CD4-positive, alpha-beta memory T cell (primary cell): Measurements from ENCODE around the gene EPHA6. TPM values are rescaled to one million over a fixed set of nuclear protein-coding genes. Genes with fewer than 3 reads are reported as not detected.

ENCODE experiments used
- CTCF ChIA-PET: fragments of 350-600 bp; sonication (Branson Sonifier 250); formaldehyde crosslinking; loops from one replicate; lab custom pipeline; 2021; ENCODE audit warnings: inconsistent platforms; ENCODE audit not compliant: partially characterized antibody; lab: Charles Lee
- POLR2A ChIA-PET: fragments of 350-600 bp; sonication (Branson Sonifier 250); formaldehyde crosslinking; loops from one replicate; lab custom pipeline; 2021; ENCODE audit not compliant: partially characterized antibody; lab: Charles Lee
- DNase-seq, 5 donors: peaks; one replicate each; pipeline versions ENCODE4 v3.0.0 to v3.0.0-alpha.2; 2020 to 2022; ENCODE audit warnings: mixed read lengths in 1 of 5
- H3K27ac ChIP-seq: one replicate; pipeline ENCODE4 v1.7.0; 2013; ENCODE audit warnings: low read depth, low read length
- H3K27me3 ChIP-seq: 2 replicates; pipeline ENCODE4 v1.7.0; 2013; ENCODE audit warnings: mild to moderate bottlenecking, low read length, moderate library complexity; ENCODE audit not compliant: insufficient read depth
- H3K36me3 ChIP-seq: 2 replicates; pipeline ENCODE4 v1.7.0; 2013; ENCODE audit warnings: mild to moderate bottlenecking, low read length, moderate library complexity; ENCODE audit not compliant: insufficient read depth
- H3K4me1 ChIP-seq: 2 replicates; pipeline ENCODE4 v1.7.0; 2013; ENCODE audit warnings: mild to moderate bottlenecking, low read length, moderate library complexity; ENCODE audit not compliant: insufficient read depth
- H3K4me3 ChIP-seq, 2 donors: one replicate each; pipeline ENCODE4 v1.7.0; 2013; ENCODE audit warnings: low read length in 2 of 2, mild to moderate bottlenecking in 1 of 2
- H3K9me3 ChIP-seq, 2 donors: one replicate each; pipeline ENCODE4 v1.7.0; 2013; ENCODE audit warnings: low read length in 2 of 2, control low read depth in 1 of 2; ENCODE audit not compliant: control insufficient read depth in 1 of 2
- H3K27ac Mint-ChIP-seq, 7 donors: one replicate each; pipeline ENCODE4 v1.8.0; 2020 to 2021; ENCODE audit warnings: mixed read lengths in 7 of 7, mild to moderate bottlenecking in 6 of 7, inconsistent platforms in 3 of 7, moderate library complexity in 3 of 7
- H3K27me3 Mint-ChIP-seq, 2 donors: one replicate each; pipeline ENCODE4 v1.8.0; 2020 to 2021; ENCODE audit warnings: mixed read lengths in 2 of 2
- H3K36me3 Mint-ChIP-seq, 2 donors: one replicate each; pipeline ENCODE4 v1.8.0; 2020 to 2021; ENCODE audit warnings: mixed read lengths in 2 of 2, inconsistent platforms in 1 of 2, mild to moderate bottlenecking in 1 of 2
- H3K4me1 Mint-ChIP-seq, 4 donors: one replicate each; pipeline ENCODE4 v1.8.0; 2020 to 2021; ENCODE audit warnings: mixed read lengths in 4 of 4, mild to moderate bottlenecking in 1 of 4
- H3K4me3 Mint-ChIP-seq, 8 donors: one replicate each; pipeline ENCODE4 v1.8.0; 2020 to 2021; ENCODE audit warnings: mixed read lengths in 8 of 8, mild to moderate bottlenecking in 7 of 8, moderate library complexity in 6 of 8, inconsistent platforms in 3 of 8
- H3K9me3 Mint-ChIP-seq, 8 donors: one replicate each; pipeline ENCODE4 v1.8.0; 2020 to 2021; ENCODE audit warnings: mixed read lengths in 8 of 8, mild to moderate bottlenecking in 5 of 8, inconsistent platforms in 3 of 8, moderate library complexity in 1 of 8
- intact Hi-C: fragments of 100-400 bp; cut with micrococcal nuclease; formaldehyde crosslinking; loops from one replicate; pipeline ENCODE4 v1.15.1; 2023
- polyA plus RNA-seq, 2 donors: library from polyadenylated mRNA; unstranded; fragments of 300-500 nt; fragmentation: Illumina TruSeq; gene quantifications; one replicate each; pipeline ENCODE4 v1.2.3, GENCODE V29; 2021
- total RNA-seq, 2 experiments: library from RNA; stranded (reverse); gene quantifications; one replicate each; pipeline ENCODE4 v1.2.3, GENCODE V29; 2021

Gene EPHA6
- total and polyA plus RNA-seq, 4 experiments from 2014 or later = not detected

GRCh38 chr3:97692831-97693230, 878.4 kb downstream of the EPHA6 start:
- Mint-ChIP-seq H3K4me3 (no peak overlapping the region), H3K27ac (no peak overlapping the region), H3K4me1 (no peaks in the 10 kb centered on the region), H3K36me3 (no peaks in the 10 kb centered on the region), H3K9me3 (peaks cover 0 to 4% (median 0%) of the 10 kb centered on the region in 8 donors), H3K27me3 (peaks cover 3 to 8% of the 10 kb centered on the region in 2 donors)
- Histone ChIP-seq H3K4me1 (no peaks in the 10 kb centered on the region), H3K27me3 (no peaks in the 10 kb centered on the region), H3K4me3 (no peak overlapping the region), H3K27ac (no peak overlapping the region), H3K36me3 (no peaks in the 10 kb centered on the region), H3K9me3 (no peaks in the 10 kb centered on the region)
- ChIA-PET CTCF (no interaction called here), POLR2A (no interaction called here)
- DNase-seq = no peak
- intact Hi-C loops = no loop called here

- Mint-ChIP-seq H3K4me1 (no peaks in the 10 kb centered on the region), H3K4me3 (no peak overlapping the region), H3K9me3 (peaks cover 0 to 2% (median 0%) of the 10 kb centered on the region in 8 donors), H3K27ac (no peak overlapping the region), H3K27me3 (peaks cover 3 to 11% of the 10 kb centered on the region in 2 donors), H3K36me3 (no peaks in the 10 kb centered on the region)
- POLR2A ChIA-PET = no interaction called here
- Histone ChIP-seq H3K4me1 (no peaks in the 10 kb centered on the region), H3K9me3 (no peaks in the 10 kb centered on the region), H3K36me3 (no peaks in the 10 kb centered on the region), H3K4me3 (no peak overlapping the region), H3K27me3 (no peaks in the 10 kb centered on the region), H3K27ac (no peak overlapping the region)
- intact Hi-C loops = no loop called here
- CTCF ChIA-PET = interaction anchor here (0.9 to 1.5 kb wide), 2 partner anchors 9 to 24 kb away, joined by 3 read pairs; no protein-coding TSS in a partner anchor
- DNase-seq = no peak
Measured at GRCh38 chr3:97694876-97695275, 880.5 kb downstream of the EPHA6 start.

- H3K4me3 ChIP-seq = no peak overlapping the region
- no peaks in the 10 kb centered on the region for H3K4me1 ChIP-seq
- ChIA-PET POLR2A (no interaction called here), CTCF (no interaction called here)
- H3K27me3 ChIP-seq = no peaks in the 10 kb centered on the region
- intact Hi-C loops = no loop called here
- H3K27ac ChIP-seq = no peak overlapping the region
- no peak overlapping the region for H3K4me3 Mint-ChIP-seq
- DNase-seq = no peak
- no peaks in the 10 kb centered on the region for H3K36me3 Mint-ChIP-seq
- H3K9me3 ChIP-seq = no peaks in the 10 kb centered on the region
- H3K4me1 Mint-ChIP-seq = no peaks in the 10 kb centered on the region
- no peak overlapping the region for H3K27ac Mint-ChIP-seq
- H3K27me3 Mint-ChIP-seq = peaks cover 6 to 11% of the 10 kb centered on the region in 2 donors
- H3K36me3 ChIP-seq = no peaks in the 10 kb centered on the region
- H3K9me3 Mint-ChIP-seq = no peaks in the 10 kb centered on the region
Measured at GRCh38 chr3:97698691-97699090, 884.3 kb downstream of the EPHA6 start.

GRCh38 chr3:97699889-97700288, 885.5 kb downstream of the EPHA6 start:
- ChIA-PET CTCF (no interaction called here), POLR2A (no interaction called here)
- H3K4me3 Mint-ChIP-seq = no peak overlapping the region

GRCh38 chr3:97705764-97706163, 891.4 kb downstream of the EPHA6 start:
- no peaks in the 10 kb centered on the region for H3K36me3 Mint-ChIP-seq
- no peak overlapping the region for H3K27ac Mint-ChIP-seq
- no peak overlapping the region for H3K4me3 ChIP-seq
- POLR2A ChIA-PET = no interaction called here
- no peaks in the 10 kb centered on the region for H3K9me3 Mint-ChIP-seq
- DNase-seq = no peak
- H3K4me3 Mint-ChIP-seq = no peak overlapping the region
- no peaks in the 10 kb centered on the region for H3K27me3 ChIP-seq
- H3K9me3 ChIP-seq = no peaks in the 10 kb centered on the region
- peaks cover 4% of the 10 kb centered on the region in 2 donors for H3K27me3 Mint-ChIP-seq
- H3K4me1 Mint-ChIP-seq = peaks cover 0 to 2% (median 0%) of the 10 kb centered on the region in 4 donors
- intact Hi-C loops = no loop called here
- no peak overlapping the region for H3K27ac ChIP-seq
- CTCF ChIA-PET = interaction anchor here (1.6 kb wide), 1 partner anchor 14 kb away, joined by 3 read pairs; no protein-coding TSS in a partner anchor
- H3K36me3 ChIP-seq = no peaks in the 10 kb centered on the region
- H3K4me1 ChIP-seq = no peaks in the 10 kb centered on the region

More at GRCh38 chr3:97699889-97700288, 885.5 kb downstream of the EPHA6 start:
- H3K4me1 Mint-ChIP-seq = no peaks in the 10 kb centered on the region
- no peaks in the 10 kb centered on the region for H3K36me3 ChIP-seq
- no peaks in the 10 kb centered on the region for H3K9me3 Mint-ChIP-seq
- H3K27me3 ChIP-seq = no peaks in the 10 kb centered on the region
- H3K27ac Mint-ChIP-seq = no peak overlapping the region
- intact Hi-C loops = no loop called here
- no peaks in the 10 kb centered on the region for H3K9me3 ChIP-seq
- peaks cover 6 to 10% of the 10 kb centered on the region in 2 donors for H3K27me3 Mint-ChIP-seq
- no peak overlapping the region for H3K27ac ChIP-seq
- no peak for DNase-seq
- no peak overlapping the region for H3K4me3 ChIP-seq
- no peaks in the 10 kb centered on the region for H3K4me1 ChIP-seq
- H3K36me3 Mint-ChIP-seq = no peaks in the 10 kb centered on the region

- H3K27ac ChIP-seq = no peak overlapping the region
- Mint-ChIP-seq H3K4me3 (no peak overlapping the region), H3K4me1 (peaks cover 0 to 3% (median 1%) of the 10 kb centered on the region in 4 donors), H3K27me3 (peaks cover 4% of the 10 kb centered on the region in 2 donors), H3K27ac (no peak overlapping the region), H3K36me3 (no peaks in the 10 kb centered on the region), H3K9me3 (no peaks in the 10 kb centered on the region)
- no peaks in the 10 kb centered on the region for H3K9me3 ChIP-seq
- intact Hi-C loops = no loop called here
- no peaks in the 10 kb centered on the region for H3K27me3 ChIP-seq
- H3K4me1 ChIP-seq = no peaks in the 10 kb centered on the region
- CTCF ChIA-PET = interaction anchor here (1.6 kb wide), 1 partner anchor 13 kb away, joined by 3 read pairs; no protein-coding TSS in a partner anchor
- H3K36me3 ChIP-seq = no peaks in the 10 kb centered on the region
- POLR2A ChIA-PET = no interaction called here
- no peak for DNase-seq
- no peak overlapping the region for H3K4me3 ChIP-seq
Measured at GRCh38 chr3:97706226-97706625, 891.8 kb downstream of the EPHA6 start.

GRCh38 chr3:97711654-97712053, 897.3 kb downstream of the EPHA6 start:
- H3K36me3 Mint-ChIP-seq = no peaks in the 10 kb centered on the region
- no peak overlapping the region for H3K4me3 Mint-ChIP-seq
- DNase-seq = no peak
- H3K9me3 Mint-ChIP-seq = peaks cover 0 to 2% (median 0%) of the 10 kb centered on the region in 8 donors
- no peaks in the 10 kb centered on the region for H3K36me3 ChIP-seq
- intact Hi-C loops = no loop called here
- H3K27me3 Mint-ChIP-seq = peaks cover 0 to 2% of the 10 kb centered on the region in 2 donors
- no peaks in the 10 kb centered on the region for H3K4me1 ChIP-seq
- H3K4me1 Mint-ChIP-seq = peaks cover 0 to 4% (median 1%) of the 10 kb centered on the region in 4 donors
- H3K27ac ChIP-seq = no peak overlapping the region
- no peak overlapping the region for H3K4me3 ChIP-seq
- H3K9me3 ChIP-seq = no peaks in the 10 kb centered on the region
- CTCF ChIA-PET = interaction anchor here (2.5 to 4.3 kb wide), 2 partner anchors 7 to 12 kb away, joined by 9 to 22 read pairs; no protein-coding TSS in a partner anchor
- POLR2A ChIA-PET = no interaction called here
- no peaks in the 10 kb centered on the region for H3K27me3 ChIP-seq
- no peak overlapping the region for H3K27ac Mint-ChIP-seq
